GM19438 (cell line): Measurements from ENCODE around the gene TAS2R10.

Experiments used
- ATAC-seq: cut with Tn5 transposase; IDR thresholded peaks from one replicate; pipeline ENCODE4 v1.9.1; 2021; ENCODE audit warnings: low read depth; ENCODE audit not compliant: unreplicated experiment

The TAS2R10 gene

GRCh38 chr12:10783252-10783651 lies 42.9 kb downstream of the TAS2R10 start:
- ATAC-seq = no peak

GRCh38 chr12:10779103-10779502 lies 47.1 kb downstream of the TAS2R10 start:
- no peak for ATAC-seq
